ENCODE data around the gene NR1D2. TPM values are rescaled to one million over a fixed set of nuclear protein-coding genes. Genes with fewer than 3 reads are reported as not detected.

The NR1D2 gene
- total RNA-seq, 1 experiment from 2014 or later: 9.5 TPM

GRCh38 chr3:23999012-23999641 lies 54.0 kb downstream of the NR1D2 start:
- TF ChIP-seq CTCF (IDR thresholded peaks at IDR 0.05) (peak; percentile 88), REST (IDR thresholded peaks at IDR 0.05; ENCODE audit: insufficient read depth in 1 of 2, low read depth in 2 of 2, low read length in 1 of 2) (no peak)
- ChIA-PET CTCF (interaction anchor here (0.7 kb wide), 1 partner anchor 246 kb away, joined by 9 read pairs; no protein-coding TSS in a partner anchor), POLR2A (no interaction called here)
- no peaks in the 10 kb centered on the region for H3K9me3 ChIP-seq (ENCODE audit: control insufficient read depth, insufficient read depth, low read depth, low read length)
- H3K36me3 ChIP-seq (ENCODE audit: control insufficient read depth, insufficient read depth, low read length): no peaks in the 10 kb centered on the region
- BruUV-seq (replicated peaks): no TSS peak
- intact Hi-C loops (cut with micrococcal nuclease; ENCODE audit: unreplicated experiment): loop anchor here (2.0 to 5.0 kb wide), 2 partner anchors 238 to 683 kb away; no protein-coding TSS in a partner anchor
- in situ Hi-C loops (cut with HindIII; ENCODE audit: low pct_unique_long_range_greater_than_20kb, low sequenced_read_pairs): no loop called here
- H3K4me3 ChIP-seq (ENCODE audit: low read depth in 2 of 2, low read length in 2 of 2): no peak overlapping the region
- H3K4me1 ChIP-seq (ENCODE audit: control insufficient read depth, insufficient read depth, low read length): no peaks in the 10 kb centered on the region
- ATAC-seq (no peak), DNase-seq (ENCODE audit: low read depth, low spot score) (peak; percentile 36)
- H3K27ac ChIP-seq (ENCODE audit: low read length): no peak overlapping the region
- H3K27me3 ChIP-seq (ENCODE audit: control insufficient read depth, insufficient read depth, low read length): no peaks in the 10 kb centered on the region

- CTCF ChIA-PET: no interaction called here
- no TSS peak for BruUV-seq (replicated peaks)
- H3K4me1 ChIP-seq (ENCODE audit: control insufficient read depth, insufficient read depth, low read length): no peaks in the 10 kb centered on the region
- no peaks in the 10 kb centered on the region for H3K36me3 ChIP-seq (ENCODE audit: control insufficient read depth, insufficient read depth, low read length)
- POLR2A ChIA-PET: interaction anchor here (0.6 kb wide), 1 partner anchor 797 kb away, joined by 5 read pairs; no protein-coding TSS in a partner anchor
- intact Hi-C loops (cut with micrococcal nuclease; ENCODE audit: unreplicated experiment): no loop called here
- TF ChIP-seq REST (IDR thresholded peaks at IDR 0.05; ENCODE audit: insufficient read depth in 1 of 2, low read depth in 2 of 2, low read length in 1 of 2) (no peak), SIN3A (IDR thresholded peaks at IDR 0.05; ENCODE audit: borderline replicate concordance, insufficient read depth, low read depth, low read length) (no peak), CTCF (IDR thresholded peaks at IDR 0.05) (no peak), TCF7L2 (IDR thresholded peaks at IDR 0.05; ENCODE audit: low read depth, low read length) (no peak), POLR2AphosphoS5 (IDR thresholded peaks at IDR 0.05; ENCODE audit: low read depth, low read length) (no peak)
- no peaks in the 10 kb centered on the region for H3K27me3 ChIP-seq (ENCODE audit: control insufficient read depth, insufficient read depth, low read length)
- no peak overlapping the region for H3K4me3 ChIP-seq (ENCODE audit: low read depth in 2 of 2, low read length in 2 of 2)
- no peak for ATAC-seq
- no peaks in the 10 kb centered on the region for H3K9me3 ChIP-seq (ENCODE audit: control insufficient read depth, insufficient read depth, low read depth, low read length)
- in situ Hi-C loops (cut with HindIII; ENCODE audit: low pct_unique_long_range_greater_than_20kb, low sequenced_read_pairs): no loop called here
- H3K27ac ChIP-seq (ENCODE audit: low read length): no peak overlapping the region
- no peak for DNase-seq (ENCODE audit: low read depth, low spot score)
Measured at GRCh38 chr3:24002129-24002528, 57.0 kb downstream of the NR1D2 start.
